Iris pigment epithelial cell (primary cell): ENCODE data around the gene MAP3K10.
A peak's percentile ranks its signal among the peaks of the same experiment; 100 is the strongest.

Experiments used
- DNase-seq: peaks from one replicate; pipeline ENCODE4 v3.0.0-alpha.2; 2011; ENCODE audit warnings: low read depth

MAP3K10 gene

GRCh38 chr19:40174092-40174491 lies 17.1 kb upstream of the MAP3K10 start:
- no peak for DNase-seq

DNA sequence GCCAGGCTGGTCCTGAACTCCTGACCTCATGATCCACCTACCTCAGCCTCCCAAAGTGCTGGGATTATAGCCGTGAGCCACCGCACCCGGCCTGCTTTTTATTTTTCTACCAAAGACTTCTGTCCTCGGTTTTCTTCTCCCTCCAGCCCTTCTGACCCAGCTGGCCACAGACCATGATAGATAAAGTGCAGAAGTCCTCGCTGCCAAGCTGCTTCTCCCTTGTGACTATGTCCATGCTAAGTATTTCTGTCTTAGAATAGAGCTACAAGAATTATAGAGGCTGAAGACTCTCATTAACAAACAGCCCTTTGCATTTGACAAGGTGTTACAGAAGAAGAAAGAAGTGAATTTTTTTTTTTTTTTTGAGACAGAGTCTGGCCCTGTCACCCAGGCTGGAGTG lies 15.4 kb upstream of the MAP3K10 start:
- no peak for DNase-seq

- DNase-seq, result no peak
Observed at GRCh38 chr19:40177286-40178070, 13.7 kb upstream of the MAP3K10 start.

GRCh38 chr19:40178756-40179155 lies 12.5 kb upstream of the MAP3K10 start:
- DNase-seq, result no peak

- DNase-seq, result no peak
Observed at GRCh38 chr19:40184273-40184672, 7.0 kb upstream of the MAP3K10 start.

GRCh38 chr19:40191836-40192646 lies 815 bp downstream of the MAP3K10 start:
- DNase-seq, result peak; percentile 21

- DNase-seq, result no peak
Observed at GRCh38 chr19:40192758-40193586, 1.7 kb downstream of the MAP3K10 start.

GRCh38 chr19:40193587-40193849 lies 2.3 kb downstream of the MAP3K10 start:
- peak; percentile 29 for DNase-seq

DNA sequence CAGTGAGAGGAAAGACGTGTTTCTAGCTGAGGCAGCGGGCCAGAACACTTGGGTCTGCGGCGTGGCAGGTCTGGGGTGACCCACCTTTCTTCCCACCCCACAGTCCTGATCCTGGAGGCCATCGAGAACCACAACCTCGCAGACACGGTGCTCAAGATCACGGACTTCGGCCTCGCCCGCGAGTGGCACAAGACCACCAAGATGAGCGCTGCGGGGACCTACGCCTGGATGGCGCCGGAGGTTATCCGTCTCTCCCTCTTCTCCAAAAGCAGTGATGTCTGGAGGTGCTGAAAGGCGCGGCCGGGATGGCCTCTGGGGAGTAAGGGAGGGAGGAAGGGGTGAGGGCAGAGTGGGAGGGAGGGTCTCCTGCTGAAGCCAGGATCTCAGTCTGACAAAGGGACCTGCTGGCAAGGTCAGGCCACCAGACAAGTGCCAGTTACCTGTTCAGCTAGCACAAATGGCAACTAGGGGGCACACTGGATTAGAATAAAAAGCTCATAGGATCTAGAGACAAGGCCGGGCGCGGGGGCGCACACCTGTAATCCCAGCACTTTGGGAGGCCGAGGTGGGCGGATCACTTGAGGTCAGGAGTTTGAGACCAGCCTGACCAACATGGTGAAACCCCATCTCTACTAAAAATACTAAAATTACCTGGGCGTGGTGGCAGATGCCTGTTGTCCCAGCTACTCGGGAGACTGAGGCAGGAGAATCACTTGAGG lies 7.2 kb downstream of the MAP3K10 start:
- no peak for DNase-seq

DNA sequence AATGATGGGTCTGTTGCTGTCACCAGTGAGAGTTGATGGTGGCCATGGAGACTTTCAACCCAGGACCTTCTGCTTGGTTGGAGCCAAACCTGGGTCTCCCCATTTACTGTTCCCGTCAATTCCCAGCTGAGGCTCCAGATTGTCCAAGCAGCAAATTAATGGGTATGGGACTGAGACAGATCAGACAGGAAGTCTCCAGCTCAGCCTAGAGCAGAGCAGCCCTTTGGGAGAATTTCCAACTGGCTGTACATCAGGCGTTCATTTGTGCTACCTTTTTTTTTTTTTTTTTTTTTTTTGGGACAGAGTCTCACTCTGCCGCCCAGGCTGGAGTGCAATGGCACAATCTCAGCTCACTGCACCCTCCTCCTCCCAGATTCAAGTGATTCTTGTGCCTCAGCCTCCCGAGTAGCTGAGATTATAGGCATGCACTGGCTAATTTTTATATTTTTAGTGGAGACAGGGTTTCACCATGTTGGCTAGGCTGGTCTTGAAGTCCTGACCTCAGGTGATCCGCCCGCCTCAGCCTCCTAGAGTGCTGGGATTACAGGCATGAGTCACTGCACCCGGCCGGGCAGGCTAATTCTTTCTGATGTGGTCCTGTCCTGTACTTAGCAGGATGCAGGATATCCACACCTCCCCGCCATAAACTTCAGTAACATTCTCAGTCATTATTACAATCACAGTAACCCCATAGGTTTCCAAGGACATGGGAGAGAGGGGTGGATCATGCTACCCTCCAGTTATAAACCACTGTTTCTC lies 9.3 kb downstream of the MAP3K10 start:
- DNase-seq, result peak; percentile 61

- DNase-seq, result no peak
Observed at GRCh38 chr19:40204381-40204780, 13.2 kb downstream of the MAP3K10 start.

- DNase-seq, result no peak
Observed at GRCh38 chr19:40205760-40206159, 14.5 kb downstream of the MAP3K10 start.

- DNase-seq, result no peak
Observed at GRCh38 chr19:40208602-40209001, 17.4 kb downstream of the MAP3K10 start.

GRCh38 chr19:40210889-40211288 lies 19.7 kb downstream of the MAP3K10 start:
- no peak for DNase-seq

GRCh38 chr19:40213251-40213829 lies 22.1 kb downstream of the MAP3K10 start:
- no peak for DNase-seq

DNA sequence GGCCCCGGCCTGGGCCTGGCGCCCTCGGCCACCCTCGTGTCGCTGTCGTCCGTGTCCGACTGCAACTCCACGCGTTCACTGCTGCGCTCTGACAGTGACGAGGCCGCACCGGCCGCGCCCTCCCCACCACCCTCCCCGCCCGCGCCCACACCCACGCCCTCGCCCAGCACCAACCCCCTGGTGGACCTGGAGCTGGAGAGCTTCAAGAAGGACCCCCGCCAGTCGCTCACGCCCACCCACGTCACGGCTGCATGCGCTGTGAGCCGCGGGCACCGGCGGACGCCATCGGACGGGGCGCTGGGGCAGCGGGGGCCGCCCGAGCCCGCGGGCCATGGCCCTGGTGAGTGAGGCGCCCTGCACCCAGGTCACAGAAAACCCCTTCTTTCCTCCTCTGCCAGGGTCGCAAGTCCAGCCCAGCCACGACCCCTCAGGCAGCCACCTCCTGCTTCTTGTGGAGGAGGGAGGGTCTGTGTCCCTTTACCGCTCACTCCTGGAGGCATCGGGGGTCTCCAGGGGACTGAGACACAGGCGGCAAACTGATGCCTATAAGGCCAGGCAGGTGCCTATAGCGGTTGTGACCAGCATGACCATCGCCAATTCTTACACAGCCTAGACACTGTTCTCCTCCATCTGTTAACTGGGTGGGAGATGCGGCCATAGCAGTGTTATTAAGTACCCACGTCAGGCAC lies 22.8 kb downstream of the MAP3K10 start:
- DNase-seq, result no peak

DNA sequence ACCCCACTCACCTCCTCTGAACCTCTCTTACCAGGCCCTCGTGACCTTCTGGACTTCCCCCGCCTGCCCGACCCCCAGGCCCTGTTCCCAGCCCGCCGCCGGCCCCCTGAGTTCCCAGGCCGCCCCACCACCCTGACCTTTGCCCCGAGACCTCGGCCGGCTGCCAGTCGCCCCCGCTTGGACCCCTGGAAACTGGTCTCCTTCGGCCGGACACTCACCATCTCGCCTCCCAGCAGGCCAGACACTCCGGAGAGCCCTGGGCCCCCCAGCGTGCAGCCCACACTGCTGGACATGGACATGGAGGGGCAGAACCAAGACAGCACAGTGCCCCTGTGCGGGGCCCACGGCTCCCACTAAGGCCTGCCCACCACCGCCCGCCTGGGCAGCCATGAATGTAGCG lies 23.7 kb downstream of the MAP3K10 start:
- DNase-seq, result no peak

DNA sequence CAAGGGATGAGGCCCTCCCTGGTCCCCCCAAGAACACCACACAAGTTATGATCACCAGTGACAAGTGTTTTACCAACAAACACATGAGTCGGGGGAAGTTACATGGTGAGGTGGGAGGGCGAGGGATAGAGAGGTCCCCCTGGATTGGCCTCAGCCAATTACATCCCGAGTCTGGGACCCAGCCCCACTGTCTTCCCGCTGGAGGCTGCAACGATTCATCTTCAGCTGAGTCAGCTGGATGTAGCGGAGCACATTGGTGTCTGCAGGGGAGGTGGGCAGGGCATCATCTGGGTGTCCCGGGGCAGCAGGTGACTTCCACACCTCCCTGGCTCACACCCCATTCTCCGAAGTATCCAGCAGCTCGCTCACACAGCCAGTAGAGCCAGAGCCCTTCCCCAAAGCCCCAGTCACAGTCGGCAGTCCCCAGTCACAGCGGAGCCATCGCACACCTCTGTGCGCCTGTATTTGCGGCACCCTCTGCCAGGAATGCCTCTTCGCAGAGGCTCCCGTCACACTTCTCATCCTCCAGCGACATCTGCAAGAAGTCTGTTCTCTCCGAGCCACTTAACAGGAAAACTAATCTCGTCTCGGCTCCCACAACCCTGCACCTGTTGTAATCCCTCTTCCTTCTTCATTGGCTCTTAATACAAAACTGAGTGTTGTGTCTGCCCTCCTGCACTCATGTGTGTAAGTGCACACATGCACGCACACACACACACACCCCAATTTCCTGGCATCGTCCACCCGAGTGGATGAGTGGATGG lies 25.0 kb downstream of the MAP3K10 start:
- no peak for DNase-seq

- DNase-seq, result no peak
Observed at GRCh38 chr19:40216777-40217026, 25.5 kb downstream of the MAP3K10 start.
